IMR-90 (cell line): ENCODE measurements around the gene TMEM181. TPM values are rescaled to one million over a fixed set of nuclear protein-coding genes. Genes with fewer than 3 reads are reported as not detected.

Source experiments
- ATAC-seq: fragments of 200-7000 bp; cut with Tn5 transposase; 2 replicates; pipeline ENCODE4 v1.9.1; 2020; ENCODE audit warnings: low read depth, mild to moderate bottlenecking, moderate library complexity
- BruUV-seq: library from RNA; stranded (reverse); fragments of 400-500 nt; replicated peaks from 2 replicates; lab custom pipeline; 2021; lab: Mats Ljungman, UMichigan
- CTCF ChIA-PET: fragments of 300-600 bp; formaldehyde crosslinking; extraction: SDS; loops from one replicate; lab custom pipeline; 2021; ENCODE audit warnings: antibody characterized with exemption; lab: Yijun Ruan, JAX
- POLR2A ChIA-PET: fragments of 300-600 bp; sonication (Branson Sonifier 250); formaldehyde crosslinking; loops from one replicate; lab custom pipeline; 2022; ENCODE audit warnings: antibody characterized with exemption; ENCODE audit not compliant: unreplicated experiment; lab: Charles Lee
- DNase-seq: peaks from one replicate; pipeline ENCODE4 v3.0.0; 2013
- H2AFZ ChIP-seq: replicated peaks from 2 replicates; pipeline ENCODE3; 2013; ENCODE audit warnings: low read length, mild to moderate bottlenecking; ENCODE audit not compliant: poor library complexity
- H2AK5ac ChIP-seq: 2 replicates; pipeline ENCODE4 v1.6.1; 2013; ENCODE audit warnings: low read depth, low read length, inconsistent platforms
- H2AK9ac ChIP-seq: replicated peaks from 2 replicates; pipeline ENCODE3; 2013; ENCODE audit warnings: mild to moderate bottlenecking, low read depth, low read length, moderate library complexity; ENCODE audit not compliant: poor library complexity
- H2BK120ac ChIP-seq: 2 replicates; pipeline ENCODE4 v1.6.1; 2013; ENCODE audit warnings: low read depth, low read length, inconsistent platforms
- H2BK15ac ChIP-seq: 3 replicates; pipeline ENCODE4 v1.6.1; 2013; ENCODE audit warnings: low read depth, low read length, inconsistent platforms
- H2BK20ac ChIP-seq: 2 replicates; pipeline ENCODE4 v1.6.1; 2013; ENCODE audit warnings: low read depth, mild to moderate bottlenecking, inconsistent platforms, low read length, moderate library complexity
- H2BK5ac ChIP-seq: 2 replicates; pipeline ENCODE4 v1.6.1; 2013; ENCODE audit warnings: mild to moderate bottlenecking, low read depth, low read length, inconsistent platforms; ENCODE audit not compliant: poor library complexity, severe bottlenecking
- H3K14ac ChIP-seq: replicated peaks from 2 replicates; pipeline ENCODE4 v1.6.1; 2013; ENCODE audit warnings: low read depth, low read length, inconsistent platforms
- H3K18ac ChIP-seq: 2 replicates; pipeline ENCODE4 v1.6.1; 2013; ENCODE audit warnings: low read depth, low read length, control low read depth
- H3K23ac ChIP-seq: 2 replicates; pipeline ENCODE4 v1.6.1; 2013; ENCODE audit warnings: low read depth, low read length, inconsistent platforms
- H3K27ac ChIP-seq: 2 replicates; pipeline ENCODE4 v1.5.1; 2013; ENCODE audit warnings: mild to moderate bottlenecking, control low read depth, low read length; ENCODE audit not compliant: insufficient read depth
- H3K27me3 ChIP-seq: 2 replicates; pipeline ENCODE4 v1.6.1; 2013; ENCODE audit warnings: low read length; ENCODE audit not compliant: control insufficient read depth, insufficient read depth
- H3K36me3 ChIP-seq: 2 replicates; pipeline ENCODE4 v1.6.1; 2013; ENCODE audit warnings: low read length, mixed read lengths; ENCODE audit not compliant: control insufficient read depth, insufficient read depth
- H3K4ac ChIP-seq: 2 replicates; pipeline ENCODE4 v1.6.1; 2013; ENCODE audit warnings: low read depth, low read length, inconsistent platforms
- H3K4me1 ChIP-seq: 2 replicates; pipeline ENCODE4 v1.6.1; 2013; ENCODE audit warnings: low read length, mixed read lengths; ENCODE audit not compliant: control insufficient read depth, insufficient read depth
- H3K4me2 ChIP-seq: 2 replicates; pipeline ENCODE4 v1.6.1; 2013; ENCODE audit warnings: low read depth, mild to moderate bottlenecking, control low read depth, low read length, moderate library complexity
- H3K4me3 ChIP-seq: 2 replicates; pipeline ENCODE4 v1.5.1; 2013; ENCODE audit warnings: low read depth, mild to moderate bottlenecking, control low read depth, low read length, moderate library complexity; ENCODE audit not compliant: insufficient read depth
- H3K56ac ChIP-seq: 2 replicates; pipeline ENCODE4 v1.6.1; 2013; ENCODE audit warnings: low read length, inconsistent platforms; ENCODE audit not compliant: insufficient read depth; ENCODE audit errors: extremely low read depth
- H3K79me1 ChIP-seq, 2 experiments: 2 replicates each; pipeline ENCODE4 v1.6.1; 2013; ENCODE audit warnings: low read length in 2 of 2, inconsistent platforms in 1 of 2, low read depth in 1 of 2
- H3K9ac ChIP-seq: 2 replicates; pipeline ENCODE4 v1.6.1; 2013; ENCODE audit warnings: low read depth, low read length, control low read depth
- H3K9me1 ChIP-seq: 2 replicates; pipeline ENCODE4 v1.6.1; 2013; ENCODE audit warnings: low read length, inconsistent platforms; ENCODE audit not compliant: insufficient read depth
- H3K9me3 ChIP-seq: 2 replicates; pipeline ENCODE4 v1.6.1; 2013; ENCODE audit warnings: low read length; ENCODE audit not compliant: control insufficient read depth, insufficient read depth
- H4K20me1 ChIP-seq: 2 replicates; pipeline ENCODE4 v1.6.1; 2013; ENCODE audit warnings: low read length, inconsistent platforms; ENCODE audit not compliant: insufficient read depth
- H4K5ac ChIP-seq: 2 replicates; pipeline ENCODE4 v1.6.1; 2013; ENCODE audit warnings: mild to moderate bottlenecking, low read depth, low read length, control low read depth
- H4K8ac ChIP-seq, 2 experiments: 2 replicates each; pipeline ENCODE4 v1.6.1; 2013; ENCODE audit warnings: low read depth in 2 of 2, low read length in 2 of 2, control low read depth in 1 of 2, inconsistent platforms in 1 of 2
- H4K91ac ChIP-seq: 2 replicates; pipeline ENCODE4 v1.6.1; 2013; ENCODE audit warnings: low read depth, low read length, inconsistent platforms; ENCODE audit not compliant: insufficient read depth
- BHLHE40 ChIP-seq: fragments of 150-350 bp; IDR thresholded peaks from 2 replicates; pipeline ENCODE4 v1.6.1; 2016; ENCODE audit warnings: mild to moderate bottlenecking, low read depth, low read length
- CEBPB ChIP-seq: IDR thresholded peaks from 2 replicates; pipeline ENCODE4 v1.6.1; 2012; ENCODE audit warnings: low read depth, low read length, improper control_type of control experiment
- CHD1 ChIP-seq: IDR thresholded peaks from 2 replicates; pipeline ENCODE4 v1.6.1; 2012; ENCODE audit warnings: low read depth, low read length, improper control_type of control experiment
- FOS ChIP-seq: fragments of 150-350 bp; IDR thresholded peaks from 2 replicates; pipeline ENCODE4 v1.6.1; 2016; ENCODE audit warnings: low read depth, low read length
- MAFK ChIP-seq: IDR thresholded peaks from 2 replicates; pipeline ENCODE4 v1.6.1; 2012; ENCODE audit warnings: low read depth, low read length, improper control_type of control experiment
- MAZ ChIP-seq: IDR thresholded peaks from 2 replicates; pipeline ENCODE4 v1.6.1; 2012; ENCODE audit warnings: low read depth, mild to moderate bottlenecking, low read length, improper control_type of control experiment, moderate library complexity, borderline replicate concordance
- MXI1 ChIP-seq: IDR thresholded peaks from 2 replicates; pipeline ENCODE4 v1.6.1; 2012; ENCODE audit warnings: low read depth, mild to moderate bottlenecking, low read length, moderate library complexity, borderline replicate concordance
- NFE2L2 ChIP-seq: fragments of 150-350 bp; IDR thresholded peaks from 2 replicates; pipeline ENCODE4 v1.6.1; 2016; ENCODE audit warnings: low read depth, mild to moderate bottlenecking, low read length
- POLR2A ChIP-seq: IDR thresholded peaks from 2 replicates; pipeline ENCODE4 v1.6.1; 2012; ENCODE audit warnings: mild to moderate bottlenecking, low read depth, low read length
- RAD21 ChIP-seq: IDR thresholded peaks from 2 replicates; pipeline ENCODE4 v1.6.1; 2012; ENCODE audit warnings: low read length, improper control_type of control experiment
- RCOR1 ChIP-seq: IDR thresholded peaks from 2 replicates; pipeline ENCODE4 v1.6.1; 2012; ENCODE audit warnings: mild to moderate bottlenecking, low read length, improper control_type of control experiment; ENCODE audit not compliant: insufficient replicate concordance
- RFX5 ChIP-seq: IDR thresholded peaks from 2 replicates; pipeline ENCODE4 v1.8.0; 2012; ENCODE audit warnings: low read depth, mild to moderate bottlenecking, low read length, moderate library complexity
- SMC3 ChIP-seq: fragments of 150-350 bp; IDR thresholded peaks from 2 replicates; pipeline ENCODE4 v1.6.1; 2016; ENCODE audit warnings: low read depth, mild to moderate bottlenecking, antibody characterized with exemption, low read length, moderate library complexity
- WGBS, 2 experiments: methylation state at CpG; one replicate each; pipeline versions ENCODE4 v1.1.5 to v1.1.7; 2013; ENCODE audit warnings: missing lambda C conversion rate in 2 of 2; ENCODE audit not compliant: insufficient read length in 1 of 2; ENCODE audit errors: extremely low coverage in 2 of 2; 5-methylcytosine and 5-hydroxymethylcytosine counted together
- dilution Hi-C: fragments of 300-500 bp; cut with HindIII; formaldehyde crosslinking; loops from one replicate; pipeline ENCODE4 v1.14.3; 2018; ENCODE audit warnings: low sequenced_read_pairs; ENCODE audit not compliant: unreplicated experiment
- in situ Hi-C: fragments of 300-500 bp; cut with MboI; formaldehyde crosslinking; loops from 3 replicates; pipeline ENCODE4 v1.14.3; 2019; ENCODE audit warnings: low sequenced_read_pairs, inconsistent platforms, mixed read lengths
- intact Hi-C: fragments of 100-400 bp; cut with micrococcal nuclease; formaldehyde crosslinking; loops from 2 replicates; pipeline ENCODE4 v1.10.0; 2022
- polyA plus RNA-seq, 3 experiments: library from polyadenylated mRNA; depleted of rRNA; stranded (reverse); fragments of >200 nt; gene quantifications; 2 replicates each; pipeline ENCODE4 v1.2.3, GENCODE V29; 2012; ENCODE audit warnings: low replicate concordance in 1 of 3
- total RNA-seq: library from RNA; depleted of rRNA; stranded (reverse); fragments of >200 nt; gene quantifications from 2 replicates; pipeline ENCODE4 v1.2.3, GENCODE V29; 2012
- TF ChIP-seq, protein P1 (sequence below): fragments of 150-350 bp; IDR thresholded peaks from 2 replicates; pipeline ENCODE4 v1.6.1; 2016; ENCODE audit warnings: low read depth, mild to moderate bottlenecking, low read length, moderate library complexity, borderline replicate concordance
- TF ChIP-seq, protein P2 (sequence below): fragments of 150-350 bp; IDR thresholded peaks from 2 replicates; pipeline ENCODE4 v1.6.1; 2017; ENCODE audit warnings: mild to moderate bottlenecking, antibody characterized with exemption, low read length, low read depth
- TF ChIP-seq, protein P3 (sequence below): conservative IDR thresholded peaks from 2 replicates; pipeline ENCODE4 v1.5.1; 2012; ENCODE audit warnings: mild to moderate bottlenecking, low read depth, low read length, improper control_type of control experiment

Gene TMEM181
- total and polyA plus RNA-seq, 2 of the 4 experiments (the other 2 are of a cell fraction), result 22.8 to 27.8 TPM

DNA sequence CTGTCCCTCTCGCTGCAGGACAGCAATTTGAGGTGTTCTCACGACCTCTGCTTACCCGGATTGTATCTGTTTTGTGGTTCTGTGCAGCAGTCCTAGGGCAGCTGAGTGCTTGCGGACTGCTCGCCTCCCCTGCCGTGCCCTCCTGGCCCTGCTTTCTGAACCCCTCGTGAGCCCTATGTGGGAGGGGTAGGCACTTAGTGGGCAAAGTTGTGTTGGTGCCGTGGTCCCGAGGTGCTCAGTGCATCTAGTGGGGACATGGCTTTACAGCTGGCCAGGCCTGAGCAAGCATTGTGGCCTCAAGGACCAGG lies 5.2 kb downstream of the TMEM181 start:
- 94% methylated on average over 4 of the region's 9 CpGs; no CpG with 5 or more reads in 1 of the 2 experiments for WGBS, 2 experiments

More for the DNA sequence above, 5.2 kb downstream of the TMEM181 start:
- POLR2A ChIA-PET, result no interaction called here
- H4K5ac ChIP-seq, result no peak overlapping the region
- H3K79me1 ChIP-seq, result peaks cover 25 to 91% of the 10 kb centered on the region in 2 experiments
- no peak overlapping the region for H3K56ac ChIP-seq
- H3K4me1 ChIP-seq, result peaks cover 12% of the 10 kb centered on the region
- no peak overlapping the region for H4K91ac ChIP-seq
- BruUV-seq, result no TSS peak
- H3K14ac ChIP-seq, result no peak overlapping the region
- CTCF ChIA-PET, result no interaction called here
- no peak overlapping the region for H4K8ac ChIP-seq
- no peak overlapping the region for H3K18ac ChIP-seq
- no peak for TF ChIP-seq POLR2A
- no peak for TF ChIP-seq MAFK
- TF ChIP-seq MAZ, result no peak
- TF ChIP-seq, protein P1, sequence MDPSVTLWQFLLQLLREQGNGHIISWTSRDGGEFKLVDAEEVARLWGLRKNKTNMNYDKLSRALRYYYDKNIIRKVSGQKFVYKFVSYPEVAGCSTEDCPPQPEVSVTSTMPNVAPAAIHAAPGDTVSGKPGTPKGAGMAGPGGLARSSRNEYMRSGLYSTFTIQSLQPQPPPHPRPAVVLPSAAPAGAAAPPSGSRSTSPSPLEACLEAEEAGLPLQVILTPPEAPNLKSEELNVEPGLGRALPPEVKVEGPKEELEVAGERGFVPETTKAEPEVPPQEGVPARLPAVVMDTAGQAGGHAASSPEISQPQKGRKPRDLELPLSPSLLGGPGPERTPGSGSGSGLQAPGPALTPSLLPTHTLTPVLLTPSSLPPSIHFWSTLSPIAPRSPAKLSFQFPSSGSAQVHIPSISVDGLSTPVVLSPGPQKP, result no peak
- no peak for TF ChIP-seq RFX5
- no peak for TF ChIP-seq SMC3
- TF ChIP-seq, protein P2, sequence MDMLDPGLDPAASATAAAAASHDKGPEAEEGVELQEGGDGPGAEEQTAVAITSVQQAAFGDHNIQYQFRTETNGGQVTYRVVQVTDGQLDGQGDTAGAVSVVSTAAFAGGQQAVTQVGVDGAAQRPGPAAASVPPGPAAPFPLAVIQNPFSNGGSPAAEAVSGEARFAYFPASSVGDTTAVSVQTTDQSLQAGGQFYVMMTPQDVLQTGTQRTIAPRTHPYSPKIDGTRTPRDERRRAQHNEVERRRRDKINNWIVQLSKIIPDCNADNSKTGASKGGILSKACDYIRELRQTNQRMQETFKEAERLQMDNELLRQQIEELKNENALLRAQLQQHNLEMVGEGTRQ, result no peak
- TF ChIP-seq BHLHE40, result no peak
- no peak for TF ChIP-seq MXI1
- no peak for TF ChIP-seq FOS
- TF ChIP-seq NFE2L2, result no peak
- TF ChIP-seq CHD1, result no peak
- no peak for TF ChIP-seq RAD21
- no peak for TF ChIP-seq CEBPB
- TF ChIP-seq, protein P3, sequence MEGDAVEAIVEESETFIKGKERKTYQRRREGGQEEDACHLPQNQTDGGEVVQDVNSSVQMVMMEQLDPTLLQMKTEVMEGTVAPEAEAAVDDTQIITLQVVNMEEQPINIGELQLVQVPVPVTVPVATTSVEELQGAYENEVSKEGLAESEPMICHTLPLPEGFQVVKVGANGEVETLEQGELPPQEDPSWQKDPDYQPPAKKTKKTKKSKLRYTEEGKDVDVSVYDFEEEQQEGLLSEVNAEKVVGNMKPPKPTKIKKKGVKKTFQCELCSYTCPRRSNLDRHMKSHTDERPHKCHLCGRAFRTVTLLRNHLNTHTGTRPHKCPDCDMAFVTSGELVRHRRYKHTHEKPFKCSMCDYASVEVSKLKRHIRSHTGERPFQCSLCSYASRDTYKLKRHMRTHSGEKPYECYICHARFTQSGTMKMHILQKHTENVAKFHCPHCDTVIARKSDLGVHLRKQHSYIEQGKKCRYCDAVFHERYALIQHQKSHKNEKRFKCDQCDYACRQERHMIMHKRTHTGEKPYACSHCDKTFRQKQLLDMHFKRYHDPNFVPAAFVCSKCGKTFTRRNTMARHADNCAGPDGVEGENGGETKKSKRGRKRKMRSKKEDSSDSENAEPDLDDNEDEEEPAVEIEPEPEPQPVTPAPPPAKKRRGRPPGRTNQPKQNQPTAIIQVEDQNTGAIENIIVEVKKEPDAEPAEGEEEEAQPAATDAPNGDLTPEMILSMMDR, result no peak
- TF ChIP-seq RCOR1, result no peak
- peaks cover 89% of the 10 kb centered on the region for H4K20me1 ChIP-seq
- no peaks in the 10 kb centered on the region for H3K27me3 ChIP-seq
- intact Hi-C loops, result no loop called here
- H2AK9ac ChIP-seq, result peak overlapping the region; percentile 65
- ATAC-seq (no peak), DNase-seq (no peak)
- dilution Hi-C loops, result no loop called here
- H3K23ac ChIP-seq, result no peak overlapping the region
- no peak overlapping the region for H3K9ac ChIP-seq
- no peak overlapping the region for H2BK20ac ChIP-seq
- H3K9me1 ChIP-seq, result peaks cover 39% of the 10 kb centered on the region
- H2BK120ac ChIP-seq, result no peak overlapping the region
- no peak overlapping the region for H3K4me3 ChIP-seq
- in situ Hi-C loops, result no loop called here
- H3K4ac ChIP-seq, result no peak overlapping the region
- H2BK15ac ChIP-seq, result no peak overlapping the region
- no peak overlapping the region for H2BK5ac ChIP-seq
- no peak overlapping the region for H2AFZ ChIP-seq
- no peak overlapping the region for H3K27ac ChIP-seq
- H3K4me2 ChIP-seq, result no peak overlapping the region
- no peaks in the 10 kb centered on the region for H3K9me3 ChIP-seq
- no peak overlapping the region for H2AK5ac ChIP-seq
- H3K36me3 ChIP-seq, result no peaks in the 10 kb centered on the region
